ENCODE measurements around the gene SULT2B1.

SULT2B1 gene

DNA sequence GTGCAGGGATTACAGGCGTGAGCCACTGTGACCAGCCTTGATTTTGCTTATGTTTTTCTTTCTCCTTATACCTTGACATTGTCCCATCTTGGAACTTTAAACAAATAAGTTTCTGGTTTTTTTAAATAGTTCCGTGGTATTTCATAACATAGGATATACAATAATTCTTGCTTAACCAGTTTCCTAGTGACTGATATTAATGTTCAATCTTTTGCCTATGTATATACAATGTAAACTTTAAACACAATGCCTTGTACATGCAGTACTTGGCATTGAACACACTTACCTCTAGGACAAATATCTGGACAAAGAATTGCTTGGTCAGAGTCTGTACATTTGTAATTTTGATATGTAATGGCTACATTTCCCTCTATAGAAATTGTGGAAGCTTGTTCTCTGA is 30.2 kb downstream of the SULT2B1 start:
- in situ Hi-C loops (cut with HindIII; ENCODE audit: low sequenced_read_pairs), result no loop called here
- no peak for DNase-seq (ENCODE audit: low read depth, low spot score)
- TF ChIP-seq CTCF (IDR thresholded peaks at IDR 0.05; ENCODE audit: low read depth, low read length), result no peak
- H3K4me3 ChIP-seq (ENCODE audit: low read depth, low read length), result no peak overlapping the region

- no peak for DNase-seq (ENCODE audit: low read depth, low spot score)
- H3K4me3 ChIP-seq (ENCODE audit: low read depth, low read length), result no peak overlapping the region
- in situ Hi-C loops (cut with HindIII; ENCODE audit: low sequenced_read_pairs), result no loop called here
These were observed 35.4 kb downstream of the SULT2B1 start for GRCh38 chr19:48587387-48587786.

GRCh38 chr19:48588670-48589401 is 36.9 kb downstream of the SULT2B1 start:
- peak overlapping the region; percentile 38 for H3K4me3 ChIP-seq (ENCODE audit: low read depth, low read length)
- in situ Hi-C loops (cut with HindIII; ENCODE audit: low sequenced_read_pairs), result no loop called here
- DNase-seq (ENCODE audit: low read depth, low spot score), result peak; percentile 81
- peak; percentile 94 for TF ChIP-seq CTCF (IDR thresholded peaks at IDR 0.05; ENCODE audit: low read depth, low read length)

More at GRCh38 chr19:48587387-48587786, 35.4 kb downstream of the SULT2B1 start:
- TF ChIP-seq CTCF (IDR thresholded peaks at IDR 0.05; ENCODE audit: low read depth, low read length), result no peak

DNA sequence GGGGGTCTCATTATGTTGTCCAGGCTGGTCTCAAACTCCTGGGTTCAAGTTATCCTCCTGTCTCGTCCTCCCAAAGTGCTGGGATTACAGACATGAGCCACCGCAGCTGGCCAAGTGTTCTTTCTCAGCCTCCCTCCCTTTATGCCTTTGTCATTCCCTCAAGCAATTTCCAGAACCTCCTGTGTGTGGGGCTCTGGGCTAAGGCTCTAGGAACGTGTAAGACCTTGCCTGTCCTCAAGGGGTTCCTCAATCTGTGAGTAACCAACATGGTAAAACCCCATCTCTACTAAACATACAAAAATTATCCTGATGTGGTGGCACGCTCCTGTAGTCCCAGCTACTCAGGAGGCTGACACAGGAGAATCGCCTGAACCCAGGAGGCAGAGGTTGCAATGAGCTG is 39.0 kb downstream of the SULT2B1 start:
- in situ Hi-C loops (cut with HindIII; ENCODE audit: low sequenced_read_pairs), result no loop called here
- no peak overlapping the region for H3K4me3 ChIP-seq (ENCODE audit: low read depth, low read length)
- DNase-seq (ENCODE audit: low read depth, low spot score), result no peak
- TF ChIP-seq CTCF (IDR thresholded peaks at IDR 0.05; ENCODE audit: low read depth, low read length), result no peak

- H3K4me3 ChIP-seq (ENCODE audit: low read depth, low read length), result no peak overlapping the region
- in situ Hi-C loops (cut with HindIII; ENCODE audit: low sequenced_read_pairs), result no loop called here
- DNase-seq (ENCODE audit: low read depth, low spot score), result no peak
These were observed 43.2 kb downstream of the SULT2B1 start for GRCh38 chr19:48595171-48595570.

DNA sequence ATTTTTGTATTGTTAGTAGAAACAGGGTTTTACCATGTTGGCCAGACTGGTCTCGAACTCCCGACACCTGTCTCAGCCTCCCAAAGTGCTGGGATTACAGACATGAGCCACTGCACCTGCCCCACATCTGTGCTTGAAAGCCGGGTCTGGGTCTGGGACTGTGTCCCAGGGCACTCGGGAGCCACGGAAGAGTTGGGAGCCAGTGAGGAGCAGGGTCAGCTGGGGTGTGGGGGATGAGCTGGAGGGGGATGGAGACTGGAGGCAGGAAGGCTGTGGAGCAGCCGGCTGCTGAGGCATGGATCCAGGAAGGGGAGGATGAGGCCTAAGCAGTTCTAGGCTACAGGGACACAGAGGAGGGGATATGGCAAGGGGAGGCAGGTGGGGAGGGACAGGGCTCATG is 43.9 kb downstream of the SULT2B1 start:
- TF ChIP-seq CTCF (IDR thresholded peaks at IDR 0.05; ENCODE audit: low read depth, low read length), result no peak
- no peak overlapping the region for H3K4me3 ChIP-seq (ENCODE audit: low read depth, low read length)
- DNase-seq (ENCODE audit: low read depth, low spot score), result no peak
- in situ Hi-C loops (cut with HindIII; ENCODE audit: low sequenced_read_pairs), result no loop called here

More at GRCh38 chr19:48595171-48595570, 43.2 kb downstream of the SULT2B1 start:
- TF ChIP-seq CTCF (IDR thresholded peaks at IDR 0.05; ENCODE audit: low read depth, low read length), result no peak
